IPS DF 6.9 (cell line): ENCODE data around the gene CASR.
A peak's percentile ranks its signal among the peaks of the same experiment; 100 is the strongest.

Experiments used
- DNase-seq: peaks from one replicate; pipeline ENCODE4 v3.0.0-alpha.2; 2013; ENCODE audit warnings: low read depth, low spot score
- H3K27ac ChIP-seq: one replicate; pipeline ENCODE4 v1.5.1; 2013; ENCODE audit warnings: low read length, control low read depth
- H3K27me3 ChIP-seq: 2 replicates; pipeline ENCODE4 v1.6.1; 2013; ENCODE audit warnings: mild to moderate bottlenecking, low read length; ENCODE audit not compliant: control insufficient read depth, insufficient read depth
- H3K36me3 ChIP-seq: 2 replicates; pipeline ENCODE4 v1.6.1; 2013; ENCODE audit warnings: low read length; ENCODE audit not compliant: control insufficient read depth, insufficient read depth
- H3K4me1 ChIP-seq: 2 replicates; pipeline ENCODE4 v1.6.1; 2013; ENCODE audit warnings: low read length; ENCODE audit not compliant: control insufficient read depth, insufficient read depth
- H3K4me3 ChIP-seq: 2 replicates; pipeline ENCODE4 v1.5.1; 2013; ENCODE audit warnings: mild to moderate bottlenecking, low read length
- H3K9me3 ChIP-seq: 2 replicates; pipeline ENCODE4 v1.6.1; 2013; ENCODE audit warnings: low read length, inconsistent platforms; ENCODE audit not compliant: control insufficient read depth, insufficient read depth
- WGBS: extraction: QIAGEN DNeasy Blood & Tissue Kit; methylation state at CpG from one replicate; pipeline ENCODE4 v1.1.7; 2013; ENCODE audit warnings: mixed read lengths, missing lambda C conversion rate; ENCODE audit not compliant: insufficient read length, insufficient coverage; 5-methylcytosine and 5-hydroxymethylcytosine counted together

Gene CASR

GRCh38 chr3:122305818-122306621, 122.6 kb downstream of the CASR start:
- Histone ChIP-seq H3K4me3 (no peak overlapping the region), H3K36me3 (no peaks in the 10 kb centered on the region), H3K27me3 (no peaks in the 10 kb centered on the region), H3K27ac (no peak overlapping the region), H3K9me3 (no peaks in the 10 kb centered on the region), H3K4me1 (no peaks in the 10 kb centered on the region)
- no CpG with 5 or more reads among the region's 3 CpGs for WGBS
- no peak for DNase-seq

GRCh38 chr3:122306622-122306953, 123.1 kb downstream of the CASR start:
- no peaks in the 10 kb centered on the region for H3K4me1 ChIP-seq
- no peaks in the 10 kb centered on the region for H3K27me3 ChIP-seq
- H3K9me3 ChIP-seq: no peaks in the 10 kb centered on the region
- no peak for DNase-seq
- WGBS: no CpG with 5 or more reads among the region's 2 CpGs
- no peak overlapping the region for H3K4me3 ChIP-seq
- no peaks in the 10 kb centered on the region for H3K36me3 ChIP-seq
- H3K27ac ChIP-seq: no peak overlapping the region

- no peaks in the 10 kb centered on the region for H3K4me1 ChIP-seq
- H3K9me3 ChIP-seq: no peaks in the 10 kb centered on the region
- WGBS: no CpG with 5 or more reads among the region's 4 CpGs
- no peak overlapping the region for H3K27ac ChIP-seq
- H3K4me3 ChIP-seq: no peak overlapping the region
- no peaks in the 10 kb centered on the region for H3K36me3 ChIP-seq
- no peak for DNase-seq
- no peaks in the 10 kb centered on the region for H3K27me3 ChIP-seq
Observed at GRCh38 chr3:122307094-122307687, 123.7 kb downstream of the CASR start.

- no peaks in the 10 kb centered on the region for H3K36me3 ChIP-seq
- no peaks in the 10 kb centered on the region for H3K4me1 ChIP-seq
- H3K4me3 ChIP-seq: no peak overlapping the region
- no peak overlapping the region for H3K27ac ChIP-seq
- DNase-seq: no peak
- no peaks in the 10 kb centered on the region for H3K9me3 ChIP-seq
- no peaks in the 10 kb centered on the region for H3K27me3 ChIP-seq
Observed at GRCh38 chr3:122307976-122308375, 124.5 kb downstream of the CASR start.

- no peak for DNase-seq
- Histone ChIP-seq H3K27ac (no peak overlapping the region), H3K4me1 (no peaks in the 10 kb centered on the region), H3K9me3 (no peaks in the 10 kb centered on the region), H3K36me3 (no peaks in the 10 kb centered on the region), H3K27me3 (no peaks in the 10 kb centered on the region), H3K4me3 (no peak overlapping the region)
- no CpG with 5 or more reads among the region's 1 CpG for WGBS
Observed at GRCh38 chr3:122310361-122310760, 126.9 kb downstream of the CASR start.

- no peak for DNase-seq
- no peaks in the 10 kb centered on the region for H3K9me3 ChIP-seq
- no peak overlapping the region for H3K27ac ChIP-seq
- no peaks in the 10 kb centered on the region for H3K4me1 ChIP-seq
- H3K27me3 ChIP-seq: no peaks in the 10 kb centered on the region
- H3K36me3 ChIP-seq: no peaks in the 10 kb centered on the region
- H3K4me3 ChIP-seq: no peak overlapping the region
Observed at GRCh38 chr3:122312826-122313225, 129.4 kb downstream of the CASR start.

GRCh38 chr3:122313281-122313680, 129.8 kb downstream of the CASR start:
- WGBS: no CpG with 5 or more reads among the region's 3 CpGs
- no peak overlapping the region for H3K27ac ChIP-seq
- no peak for DNase-seq
- no peaks in the 10 kb centered on the region for H3K27me3 ChIP-seq
- H3K4me1 ChIP-seq: no peaks in the 10 kb centered on the region
- H3K36me3 ChIP-seq: no peaks in the 10 kb centered on the region
- no peaks in the 10 kb centered on the region for H3K9me3 ChIP-seq
- H3K4me3 ChIP-seq: no peak overlapping the region

GRCh38 chr3:122314228-122314876, 130.9 kb downstream of the CASR start:
- no peaks in the 10 kb centered on the region for H3K27me3 ChIP-seq
- WGBS: no CpG with 5 or more reads among the region's 2 CpGs
- H3K4me1 ChIP-seq: no peaks in the 10 kb centered on the region
- H3K36me3 ChIP-seq: no peaks in the 10 kb centered on the region
- no peak overlapping the region for H3K27ac ChIP-seq
- DNase-seq: no peak
- no peaks in the 10 kb centered on the region for H3K9me3 ChIP-seq
- H3K4me3 ChIP-seq: no peak overlapping the region

GRCh38 chr3:122315619-122316018, 132.2 kb downstream of the CASR start:
- H3K27ac ChIP-seq: no peak overlapping the region
- WGBS: no CpG with 5 or more reads among the region's 4 CpGs
- no peak overlapping the region for H3K4me3 ChIP-seq
- H3K27me3 ChIP-seq: no peaks in the 10 kb centered on the region
- no peaks in the 10 kb centered on the region for H3K9me3 ChIP-seq
- H3K4me1 ChIP-seq: no peaks in the 10 kb centered on the region
- peak; percentile 27 for DNase-seq
- no peaks in the 10 kb centered on the region for H3K36me3 ChIP-seq

GRCh38 chr3:122316368-122316767, 132.9 kb downstream of the CASR start:
- Histone ChIP-seq H3K36me3 (no peaks in the 10 kb centered on the region), H3K4me3 (no peak overlapping the region), H3K27me3 (no peaks in the 10 kb centered on the region), H3K9me3 (no peaks in the 10 kb centered on the region), H3K4me1 (no peaks in the 10 kb centered on the region), H3K27ac (no peak overlapping the region)
- WGBS: no CpG with 5 or more reads among the region's 5 CpGs
- DNase-seq: no peak

GRCh38 chr3:122318620-122319019, 135.2 kb downstream of the CASR start:
- H3K36me3 ChIP-seq: no peaks in the 10 kb centered on the region
- no peaks in the 10 kb centered on the region for H3K4me1 ChIP-seq
- no peak overlapping the region for H3K4me3 ChIP-seq
- DNase-seq: no peak
- no CpG with 5 or more reads among the region's 2 CpGs for WGBS
- H3K9me3 ChIP-seq: no peaks in the 10 kb centered on the region
- H3K27me3 ChIP-seq: no peaks in the 10 kb centered on the region
- H3K27ac ChIP-seq: no peak overlapping the region
